BJ (cell line): ENCODE results near the gene RALGAPA2. TPM values are rescaled to one million over a fixed set of nuclear protein-coding genes. Genes with fewer than 3 reads are reported as not detected.

ENCODE experiments used
- CTCF ChIA-PET: fragments of 350-600 bp; formaldehyde crosslinking; extraction: SDS; loops from one replicate; lab custom pipeline; 2021; ENCODE audit warnings: antibody characterized with exemption, inconsistent platforms; lab: Yijun Ruan, JAX
- POLR2A ChIA-PET: fragments of 300-600 bp; sonication (Branson Sonifier 250); formaldehyde crosslinking; extraction: SDS; loops from one replicate; lab custom pipeline; 2021; ENCODE audit warnings: antibody characterized with exemption; lab: Charles Lee
- DNase-seq: peaks from one replicate; pipeline ENCODE4 v3.0.0-alpha.2; 2011; ENCODE audit warnings: low read depth
- H3K27me3 ChIP-seq: 2 replicates; pipeline ENCODE4 v1.6.0; 2011; ENCODE audit warnings: low read length; ENCODE audit not compliant: control insufficient read depth, insufficient read depth
- H3K36me3 ChIP-seq: 2 replicates; pipeline ENCODE4 v1.5.1; 2011; ENCODE audit warnings: low read length; ENCODE audit not compliant: control insufficient read depth, insufficient read depth
- H3K4me3 ChIP-seq: 2 replicates; pipeline ENCODE4 v1.5.1; 2011; ENCODE audit warnings: low read depth, mild to moderate bottlenecking, control low read depth, low read length
- CTCF ChIP-seq: IDR thresholded peaks from 2 replicates; pipeline ENCODE4 v1.5.1; 2011; ENCODE audit warnings: low read depth, mild to moderate bottlenecking, control low read depth, inconsistent platforms, low read length, moderate library complexity; ENCODE audit not compliant: insufficient read depth
- polyA plus RNA-seq: library from polyadenylated mRNA; depleted of rRNA; stranded (reverse); fragments of >200 nt; gene quantifications from 2 replicates; pipeline ENCODE4 v1.2.3, GENCODE V29; 2011

Gene RALGAPA2
- polyA plus RNA-seq, 1 experiment, result 1.4 TPM

DNA sequence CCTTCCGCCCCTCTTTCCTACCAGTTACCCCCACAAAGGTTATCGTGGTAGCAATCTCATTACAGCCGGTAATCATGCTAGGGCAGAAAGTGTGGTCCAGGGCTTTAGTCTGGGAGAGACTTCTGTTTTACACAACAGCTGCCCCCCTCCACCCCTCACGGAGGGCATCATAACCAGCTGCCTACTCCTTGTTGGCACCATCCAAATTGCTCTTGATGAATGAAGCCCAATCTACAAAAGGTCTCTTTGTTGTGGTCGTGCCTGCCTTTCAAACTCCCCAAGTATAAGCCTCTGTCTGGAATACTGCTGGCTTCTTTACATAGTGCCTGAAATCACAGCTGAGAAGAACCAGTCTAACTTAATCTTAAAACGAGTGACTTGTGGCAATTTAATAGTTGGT is 186.7 kb downstream of the RALGAPA2 start:
- Histone ChIP-seq H3K36me3 (no peaks in the 10 kb centered on the region), H3K27me3 (no peaks in the 10 kb centered on the region), H3K4me3 (no peak overlapping the region)
- POLR2A ChIA-PET, result no interaction called here
- no peak for DNase-seq
- no peak for TF ChIP-seq CTCF
- CTCF ChIA-PET, result interaction anchor here (1.0 kb wide), 1 partner anchor 68 kb away, joined by 3 read pairs; no protein-coding TSS in a partner anchor

GRCh38 chr20:20525214-20525613 is 187.2 kb downstream of the RALGAPA2 start:
- Histone ChIP-seq H3K36me3 (no peaks in the 10 kb centered on the region), H3K27me3 (no peaks in the 10 kb centered on the region), H3K4me3 (no peak overlapping the region)
- DNase-seq, result no peak
- TF ChIP-seq CTCF, result no peak
- CTCF ChIA-PET, result interaction anchor here (1.0 kb wide), 1 partner anchor 69 kb away, joined by 3 read pairs; no protein-coding TSS in a partner anchor
- POLR2A ChIA-PET, result no interaction called here

DNA sequence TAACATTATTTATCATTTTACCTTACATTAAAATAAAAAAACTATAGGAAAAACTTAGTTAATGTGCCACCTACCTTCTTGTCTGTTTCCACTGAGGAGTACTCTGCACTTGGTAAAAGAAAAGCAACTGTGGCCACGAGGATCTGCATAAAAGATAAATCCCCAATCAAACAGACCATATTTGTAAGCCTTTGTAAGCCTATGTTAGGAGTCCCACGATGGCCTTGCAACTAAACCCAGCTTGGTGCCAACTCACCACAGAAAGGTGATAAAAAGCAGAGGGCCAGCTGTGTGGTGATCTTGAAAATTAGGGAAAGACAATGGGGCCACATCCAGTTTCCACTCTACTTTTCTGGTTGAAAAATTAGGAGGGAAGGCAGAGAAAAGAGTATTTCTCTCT is 187.7 kb downstream of the RALGAPA2 start:
- no peak for DNase-seq
- ChIA-PET POLR2A (no interaction called here), CTCF (no interaction called here)
- Histone ChIP-seq H3K27me3 (no peaks in the 10 kb centered on the region), H3K36me3 (no peaks in the 10 kb centered on the region), H3K4me3 (no peak overlapping the region)
- TF ChIP-seq CTCF, result no peak

DNA sequence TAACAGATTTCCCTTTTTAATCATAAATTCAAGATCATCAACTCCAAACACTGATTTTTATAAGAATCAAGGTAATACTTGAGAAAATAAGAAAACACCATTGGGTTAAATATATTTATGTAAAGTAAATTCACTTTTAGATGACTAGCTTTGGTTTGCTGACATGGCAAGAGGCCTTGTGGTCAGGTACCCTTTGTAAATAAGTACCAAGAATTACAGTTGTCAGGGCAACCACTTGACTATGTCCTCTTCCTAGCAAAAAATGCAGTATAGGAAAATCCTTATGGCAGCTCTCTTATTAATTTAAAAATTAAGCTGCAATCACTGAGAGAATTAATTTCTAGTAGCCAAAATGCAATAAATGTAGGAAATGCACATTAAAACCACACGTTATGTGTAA is 190.7 kb downstream of the RALGAPA2 start:
- POLR2A ChIA-PET, result no interaction called here
- CTCF ChIA-PET, result no interaction called here
- TF ChIP-seq CTCF, result no peak

DNA sequence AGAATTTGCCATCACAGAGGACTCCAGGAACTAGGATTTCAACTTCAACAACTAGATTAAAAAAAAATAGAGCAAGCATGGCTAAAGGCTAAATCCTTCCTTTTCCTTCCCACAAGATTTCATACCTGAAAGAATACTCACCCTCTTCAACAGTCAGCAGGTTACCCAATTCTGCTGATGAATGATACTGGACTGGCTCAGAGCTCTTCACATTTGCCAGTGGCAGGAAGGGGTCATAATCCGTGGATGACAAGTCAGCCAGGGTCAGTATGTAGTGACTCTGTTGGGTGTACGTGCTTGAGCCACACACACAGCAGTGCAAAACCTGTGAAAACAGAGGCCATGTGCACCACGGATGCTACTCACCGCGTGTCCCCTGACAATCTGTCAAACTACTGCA is 191.7 kb downstream of the RALGAPA2 start:
- H3K27me3 ChIP-seq, result no peaks in the 10 kb centered on the region
- DNase-seq, result no peak
- ChIA-PET CTCF (no interaction called here), POLR2A (no interaction called here)
- H3K36me3 ChIP-seq, result no peaks in the 10 kb centered on the region
- H3K4me3 ChIP-seq, result no peak overlapping the region
- no peak for TF ChIP-seq CTCF

More for the DNA sequence above, 190.7 kb downstream of the RALGAPA2 start:
- Histone ChIP-seq H3K27me3 (no peaks in the 10 kb centered on the region), H3K36me3 (no peaks in the 10 kb centered on the region), H3K4me3 (no peak overlapping the region)
- DNase-seq, result no peak
